Measurements from ENCODE around the gene BEX4.

GRCh38 chrX:103233263-103233662, 18.4 kb downstream of the BEX4 start:
- TF ChIP-seq CTCF (IDR thresholded peaks at IDR 0.05) (no peak), POLR2AphosphoS5 (IDR thresholded peaks at IDR 0.05) (no peak)
